H1 (cell line): ENCODE results near the gene PIM1. TPM values are rescaled to one million over a fixed set of nuclear protein-coding genes. Genes with fewer than 3 reads are reported as not detected.

Source experiments
- CHD1 ChIP-seq: IDR thresholded peaks from 2 replicates; pipeline ENCODE4 v1.6.1; 2012; ENCODE audit warnings: low read depth, low read length, improper control_type of control experiment
- FOSL1 ChIP-seq: IDR thresholded peaks from 2 replicates; pipeline ENCODE4 v1.6.1; 2011; ENCODE audit warnings: mild to moderate bottlenecking, low read depth, low read length, moderate library complexity; ENCODE audit not compliant: insufficient read depth
- NRF1 ChIP-seq: IDR thresholded peaks from 2 replicates; pipeline ENCODE4 v1.6.1; 2011; ENCODE audit warnings: mild to moderate bottlenecking, low read depth, low read length, improper control_type of control experiment
- RFX5 ChIP-seq: IDR thresholded peaks from 2 replicates; pipeline ENCODE4 v1.6.1; 2011; ENCODE audit warnings: low read depth, low read length, improper control_type of control experiment, borderline replicate concordance
- SP1 ChIP-seq: IDR thresholded peaks from 2 replicates; pipeline ENCODE4 v1.6.1; 2011; ENCODE audit warnings: low read depth, low read length
- SP4 ChIP-seq: IDR thresholded peaks from 2 replicates; pipeline ENCODE4 v1.6.1; 2012; ENCODE audit warnings: low read length, inconsistent platforms
- TBP ChIP-seq: IDR thresholded peaks from 2 replicates; pipeline ENCODE4 v1.6.1; 2011; ENCODE audit warnings: low read depth, low read length, improper control_type of control experiment
- YY1 ChIP-seq: IDR thresholded peaks from 2 replicates; pipeline ENCODE4 v1.6.1; 2011; ENCODE audit warnings: low read depth, mild to moderate bottlenecking, low read length
- ZNF274 ChIP-seq: IDR thresholded peaks from 2 replicates; pipeline ENCODE4 v1.7.0; 2012; ENCODE audit warnings: low read length, borderline replicate concordance; ENCODE audit errors: extremely low read depth
- polyA plus RNA-seq, 7 experiments: library from polyadenylated mRNA; depleted of rRNA in 3 of 7; stranded (reverse) in 5 of 7; unstranded in 2 of 7; fragments of >200 nt in 5 of 7; fragments of 200-250 nt in 2 of 7; gene quantifications; 1 replicate in 5 of 7; 2 replicates in 1 of 7; 4 replicates in 1 of 7; pipeline versions ENCODE4 v1.2.1 to v1.2.3, GENCODE V29; 2011 to 2013; ENCODE audit warnings: missing spikeins in 2 of 7, mixed read lengths in 2 of 7
- total RNA-seq: library from RNA; stranded (reverse); fragmentation: NEBNext Ultra II Directional; extraction: Animal tissue kit (Norgen Biotek cat#: 25700); gene quantifications from 2 replicates; pipeline ENCODE4 v1.2.1, GENCODE V29; 2021

The PIM1 gene
- total and polyA plus RNA-seq, 2 of the 8 experiments (the other 6 are each of a cell fraction or from before 2014, with no cell fraction given), result 25.5 to 94.9 TPM

DNA sequence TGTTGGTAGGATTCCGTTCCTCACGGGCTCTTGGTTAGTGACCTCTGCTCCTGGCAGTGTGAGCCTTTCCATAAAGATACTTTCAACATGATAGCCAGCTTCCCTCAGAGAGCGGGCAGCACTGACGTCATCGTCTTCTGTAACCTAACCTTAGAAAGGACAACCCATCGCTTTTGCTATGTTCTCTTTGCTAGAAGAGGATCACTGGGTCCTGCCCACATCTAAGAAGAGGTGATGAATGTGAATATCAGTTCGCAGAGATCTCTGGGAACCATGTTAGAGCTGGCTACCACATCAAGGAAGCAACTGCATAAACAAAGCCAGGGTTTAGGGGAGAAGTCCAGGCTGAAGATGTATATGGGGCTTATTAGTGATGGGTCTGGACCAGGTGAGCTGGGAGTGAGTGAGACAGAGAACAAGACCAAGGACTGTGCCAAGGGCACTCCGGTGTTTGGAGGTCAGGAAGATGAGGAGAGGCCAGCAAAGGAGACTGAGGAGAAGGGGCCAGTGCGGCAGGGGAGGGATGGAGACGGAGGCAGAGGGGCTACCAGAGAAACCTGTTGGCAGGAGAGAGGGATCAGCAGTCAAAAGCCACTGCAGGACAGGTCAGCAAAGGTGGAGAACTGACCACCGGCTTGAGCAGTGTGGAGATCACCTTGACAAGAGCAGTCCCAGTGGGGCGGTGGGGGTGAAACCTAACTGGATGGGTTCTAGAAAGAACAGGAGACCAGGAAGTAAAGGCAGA is 39.7 kb downstream of the PIM1 start (continued):
- TF ChIP-seq NRF1 (no peak), CHD1 (no peak), ZNF274 (no peak), FOSL1 (no peak), TBP (no peak), RFX5 (no peak), SP1 (no peak), YY1 (no peak), SP4 (no peak)
